Uterus (tissue), 4 donors: ENCODE results near the gene RBMS1. TPM values are rescaled to one million over a fixed set of nuclear protein-coding genes. Genes with fewer than 3 reads are reported as not detected.

Experiments used
- DNase-seq, 2 donors: peaks; one replicate each; pipeline ENCODE4 v3.0.0-alpha.2; 2019 to 2020
- H3K27ac ChIP-seq, 2 donors: fragments of 200-600 bp; sonication (generic); 1 replicate in 1 of 2; 2 replicates in 1 of 2; pipeline ENCODE4 v1.5.1; 2016 to 2018
- H3K27me3 ChIP-seq, 2 donors: fragments of 200-600 bp; sonication (generic); one replicate each; pipeline ENCODE4 v1.5.1; 2018 to 2019; ENCODE audit warnings: control low read depth in 1 of 2
- H3K36me3 ChIP-seq, 2 donors: fragments of 200-600 bp; sonication (generic); one replicate each; pipeline ENCODE4 v1.5.1; 2019; ENCODE audit warnings: control low read depth in 1 of 2
- H3K4me1 ChIP-seq, 2 donors: fragments of 200-600 bp; sonication (generic); one replicate each; pipeline ENCODE4 v1.5.1; 2018 to 2019; ENCODE audit warnings: control low read depth in 1 of 2
- H3K4me3 ChIP-seq, 2 donors: fragments of 200-600 bp; sonication (generic); 1 replicate in 1 of 2; 2 replicates in 1 of 2; pipeline ENCODE4 v1.5.1; 2018 to 2019; ENCODE audit warnings: mild to moderate bottlenecking in 1 of 2
- H3K9me3 ChIP-seq, 2 donors: fragments of 200-600 bp; sonication (generic); one replicate each; pipeline ENCODE4 v1.5.1; 2019; ENCODE audit warnings: control low read depth in 1 of 2
- CTCF ChIP-seq, 4 experiments: fragments of 200-600 bp in 2 of 4; fragments of 450-650 bp in 2 of 4; sonication (generic) in 2 of 4; IDR thresholded peaks; one replicate each; pipeline ENCODE4 v1.5.1; 2016 to 2019; ENCODE audit warnings: antibody characterized with exemption in 4 of 4, mild to moderate bottlenecking in 2 of 4, moderate library complexity in 1 of 4
- POLR2A ChIP-seq, 2 donors: fragments of 450-650 bp; IDR thresholded peaks; one replicate each; pipeline ENCODE4 v1.6.1; 2016; ENCODE audit warnings: antibody characterized with exemption in 2 of 2, mild to moderate bottlenecking in 1 of 2, moderate library complexity in 1 of 2
- intact Hi-C: fragments of 100-400 bp; cut with DNase I; formaldehyde crosslinking; loops from one replicate; pipeline ENCODE4 v1.15.1; 2023; ENCODE audit warnings: low total_unique reads
- total RNA-seq, 4 donors: library from RNA; depleted of rRNA in 3 of 4; stranded (reverse); fragments of >200 nt in 3 of 4; gene quantifications; one replicate each; pipeline versions ENCODE4 v1.1.0 to v1.2.4, GENCODE V29; 2014 to 2023
- donor health status: DM: yes; HTN: yes; CAD: no.

Gene RBMS1
- total RNA-seq, 4 donors from 2014 or later: 30.5 to 149 (median 88.9) TPM

- TF ChIP-seq CTCF (IDR thresholded peaks at IDR 0.05) (no peak), POLR2A (IDR thresholded peaks at IDR 0.05) (no peak)
- Histone ChIP-seq H3K4me1 (no peaks in the 10 kb centered on the region), H3K4me3 (no peak overlapping the region), H3K36me3 (no peaks in the 10 kb centered on the region), H3K27ac (no peak overlapping the region), H3K27me3 (no peaks in the 10 kb centered on the region), H3K9me3 (no peaks in the 10 kb centered on the region)
- no peak for DNase-seq
- intact Hi-C loops: no loop called here
Measured at GRCh38 chr2:160502478-160502877, 8.9 kb upstream of the RBMS1 start.

- no peaks in the 10 kb centered on the region for H3K4me1 ChIP-seq
- DNase-seq: no peak
- H3K9me3 ChIP-seq: no peaks in the 10 kb centered on the region
- no peak overlapping the region for H3K4me3 ChIP-seq
- no peak overlapping the region for H3K27ac ChIP-seq
- intact Hi-C loops: no loop called here
- no peak for TF ChIP-seq CTCF (IDR thresholded peaks at IDR 0.05)
- H3K36me3 ChIP-seq: no peaks in the 10 kb centered on the region
- H3K27me3 ChIP-seq: no peaks in the 10 kb centered on the region
Measured at GRCh38 chr2:160501370-160501769, 7.8 kb upstream of the RBMS1 start.

GRCh38 chr2:160499865-160500264, 6.3 kb upstream of the RBMS1 start:
- no peaks in the 10 kb centered on the region for H3K4me1 ChIP-seq
- H3K36me3 ChIP-seq: no peaks in the 10 kb centered on the region
- no peak overlapping the region for H3K4me3 ChIP-seq
- no peaks in the 10 kb centered on the region for H3K9me3 ChIP-seq
- H3K27me3 ChIP-seq: no peaks in the 10 kb centered on the region
- TF ChIP-seq CTCF (IDR thresholded peaks at IDR 0.05) (no peak), POLR2A (IDR thresholded peaks at IDR 0.05) (no peak)
- DNase-seq: no peak
- intact Hi-C loops: no loop called here
- no peak overlapping the region for H3K27ac ChIP-seq

- peak overlapping the region in 1 of 2 donors; percentile 15 for H3K27ac ChIP-seq
Measured at GRCh38 chr2:160498137-160498536, 4.5 kb upstream of the RBMS1 start.

GRCh38 chr2:160494201-160494644, 616 bp upstream of the RBMS1 start:
- no peaks in the 10 kb centered on the region for H3K36me3 ChIP-seq
- no peaks in the 10 kb centered on the region for H3K9me3 ChIP-seq
- peak overlapping the region; percentile 84 to 86 for H3K4me3 ChIP-seq
- peak overlapping the region; percentile 97 for H3K27ac ChIP-seq
- no peaks in the 10 kb centered on the region for H3K4me1 ChIP-seq
- TF ChIP-seq POLR2A (IDR thresholded peaks at IDR 0.05) (no peak), CTCF (IDR thresholded peaks at IDR 0.05) (no peak)
- peak in 1 of 2 donors; percentile 23 for DNase-seq
- intact Hi-C loops: no loop called here
- H3K27me3 ChIP-seq: no peaks in the 10 kb centered on the region

More at GRCh38 chr2:160498137-160498536, 4.5 kb upstream of the RBMS1 start:
- intact Hi-C loops: no loop called here
- H3K36me3 ChIP-seq: no peaks in the 10 kb centered on the region
- no peaks in the 10 kb centered on the region for H3K4me1 ChIP-seq
- no peak overlapping the region for H3K4me3 ChIP-seq
- no peaks in the 10 kb centered on the region for H3K27me3 ChIP-seq
- no peaks in the 10 kb centered on the region for H3K9me3 ChIP-seq
- TF ChIP-seq POLR2A (IDR thresholded peaks at IDR 0.05) (no peak), CTCF (IDR thresholded peaks at IDR 0.05) (no peak)
- DNase-seq: no peak
